KBM-7 (cell line): ENCODE results near the gene DOCK2.

ENCODE experiments used
- DNase-seq: peaks from one replicate; pipeline ENCODE4 v3.0.0-alpha.2; 2015
- in situ Hi-C: fragments of 300-500 bp; cut with MboI; formaldehyde crosslinking; loops from 2 replicates; pipeline ENCODE4 v1.14.3; 2020; ENCODE audit warnings: low sequenced_read_pairs, low pct_unique_long_range_greater_than_20kb, mixed read lengths

Gene DOCK2

GRCh38 chr5:169974121-169974770, 337.2 kb downstream of the DOCK2 start:
- no peak for DNase-seq
- in situ Hi-C loops, result no loop called here

- in situ Hi-C loops, result no loop called here
- no peak for DNase-seq
Observed at GRCh38 chr5:169978714-169979113, 341.6 kb downstream of the DOCK2 start.

GRCh38 chr5:169979871-169980270, 342.8 kb downstream of the DOCK2 start:
- in situ Hi-C loops, result no loop called here
- DNase-seq, result no peak

GRCh38 chr5:169980418-169981053, 343.5 kb downstream of the DOCK2 start, which contains the start of gene INSYN2B:
Gene INSYN2B (minus strand): TSS chr5:169980495. CDS start chr5:169883898, 96,597 bp downstream.
- in situ Hi-C loops, result no loop called here
- DNase-seq, result peak; percentile 53

GRCh38 chr5:169988206-169988605, 351.1 kb downstream of the DOCK2 start:
- in situ Hi-C loops, result no loop called here
- DNase-seq, result no peak

- in situ Hi-C loops, result no loop called here
- no peak for DNase-seq
Observed at GRCh38 chr5:169988947-169989346, 351.9 kb downstream of the DOCK2 start.

GRCh38 chr5:169989365-169989764, 352.3 kb downstream of the DOCK2 start:
- in situ Hi-C loops, result no loop called here
- no peak for DNase-seq

GRCh38 chr5:169991115-169991869, 354.2 kb downstream of the DOCK2 start:
- in situ Hi-C loops, result no loop called here
- no peak for DNase-seq

GRCh38 chr5:169992789-169993484, 355.9 kb downstream of the DOCK2 start:
- no peak for DNase-seq
- in situ Hi-C loops, result no loop called here

- in situ Hi-C loops, result no loop called here
- DNase-seq, result no peak
Observed at GRCh38 chr5:169993485-169993790, 356.4 kb downstream of the DOCK2 start.

GRCh38 chr5:169997798-169998197, 360.7 kb downstream of the DOCK2 start:
- in situ Hi-C loops, result no loop called here
- DNase-seq, result no peak

GRCh38 chr5:169999621-170000020, 362.5 kb downstream of the DOCK2 start:
- in situ Hi-C loops, result no loop called here
- no peak for DNase-seq

GRCh38 chr5:170000155-170000554, 363.1 kb downstream of the DOCK2 start:
- in situ Hi-C loops, result no loop called here
- DNase-seq, result no peak

GRCh38 chr5:170006021-170006420, 368.9 kb downstream of the DOCK2 start:
- no peak for DNase-seq
- in situ Hi-C loops, result no loop called here

GRCh38 chr5:170008376-170008775, 371.3 kb downstream of the DOCK2 start:
- in situ Hi-C loops, result no loop called here

GRCh38 chr5:170010595-170010994, 373.5 kb downstream of the DOCK2 start:
- in situ Hi-C loops, result no loop called here
- no peak for DNase-seq

More at GRCh38 chr5:170008376-170008775, 371.3 kb downstream of the DOCK2 start:
- DNase-seq, result no peak

- DNase-seq, result no peak
- in situ Hi-C loops, result no loop called here
Observed at GRCh38 chr5:170011751-170012150, 374.7 kb downstream of the DOCK2 start.

- in situ Hi-C loops, result no loop called here
- DNase-seq, result no peak
Observed at GRCh38 chr5:170012622-170013021, 375.5 kb downstream of the DOCK2 start.

GRCh38 chr5:170020423-170020822, 383.3 kb downstream of the DOCK2 start:
- DNase-seq, result no peak
- in situ Hi-C loops, result no loop called here

GRCh38 chr5:170021506-170021905, 384.4 kb downstream of the DOCK2 start:
- in situ Hi-C loops, result no loop called here
- DNase-seq, result no peak
